HG02943 (cell line): ENCODE results near the gene PLXNA2.

Experiments used
- ATAC-seq: cut with Tn5 transposase; IDR thresholded peaks from one replicate; pipeline ENCODE4 v1.9.1; 2021; ENCODE audit warnings: mild to moderate bottlenecking, low read depth, moderate library complexity; ENCODE audit not compliant: unreplicated experiment

Gene PLXNA2

DNA sequence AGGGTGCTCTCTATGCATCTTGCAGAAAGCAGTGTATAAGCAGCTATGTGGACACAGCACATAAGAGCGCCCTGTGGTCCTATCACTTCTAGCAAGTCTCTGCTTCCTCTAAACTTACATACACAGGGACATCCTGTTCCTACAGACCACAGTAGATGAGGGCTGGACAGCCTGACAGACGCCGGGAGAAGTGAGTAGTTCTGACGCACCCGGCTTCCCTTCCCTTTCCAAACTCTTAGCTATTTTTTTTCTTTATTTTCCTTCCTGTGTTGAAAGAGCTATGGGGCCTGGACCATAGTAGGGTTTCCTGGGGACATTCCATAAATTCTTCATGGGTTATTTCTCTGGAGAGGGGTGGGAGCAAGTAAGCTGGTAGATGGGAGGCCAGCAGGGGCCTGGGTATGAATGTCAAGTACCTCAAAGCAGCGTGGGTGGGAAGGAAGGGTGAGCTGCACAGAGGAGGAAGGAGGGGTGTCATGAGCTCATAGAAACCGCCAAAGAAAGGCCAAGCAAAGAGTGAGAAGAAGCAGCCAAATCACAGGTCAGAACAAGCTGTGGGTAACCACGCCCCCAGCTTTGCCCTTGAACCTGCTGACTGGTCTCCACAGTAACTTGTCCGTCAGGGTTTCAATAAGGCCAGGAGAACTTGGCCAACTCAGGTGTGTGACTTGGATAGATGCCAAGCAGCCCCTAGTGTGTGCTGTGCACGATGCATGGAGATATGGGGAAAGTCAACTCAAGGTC is 36.6 kb downstream of the PLXNA2 start:
- no peak for ATAC-seq

GRCh38 chr1:208206092-208206698 is 38.0 kb downstream of the PLXNA2 start:
- ATAC-seq, result no peak

GRCh38 chr1:208205216-208206013 is 38.8 kb downstream of the PLXNA2 start:
- ATAC-seq, result no peak

GRCh38 chr1:208204779-208205178 is 39.4 kb downstream of the PLXNA2 start:
- no peak for ATAC-seq

DNA sequence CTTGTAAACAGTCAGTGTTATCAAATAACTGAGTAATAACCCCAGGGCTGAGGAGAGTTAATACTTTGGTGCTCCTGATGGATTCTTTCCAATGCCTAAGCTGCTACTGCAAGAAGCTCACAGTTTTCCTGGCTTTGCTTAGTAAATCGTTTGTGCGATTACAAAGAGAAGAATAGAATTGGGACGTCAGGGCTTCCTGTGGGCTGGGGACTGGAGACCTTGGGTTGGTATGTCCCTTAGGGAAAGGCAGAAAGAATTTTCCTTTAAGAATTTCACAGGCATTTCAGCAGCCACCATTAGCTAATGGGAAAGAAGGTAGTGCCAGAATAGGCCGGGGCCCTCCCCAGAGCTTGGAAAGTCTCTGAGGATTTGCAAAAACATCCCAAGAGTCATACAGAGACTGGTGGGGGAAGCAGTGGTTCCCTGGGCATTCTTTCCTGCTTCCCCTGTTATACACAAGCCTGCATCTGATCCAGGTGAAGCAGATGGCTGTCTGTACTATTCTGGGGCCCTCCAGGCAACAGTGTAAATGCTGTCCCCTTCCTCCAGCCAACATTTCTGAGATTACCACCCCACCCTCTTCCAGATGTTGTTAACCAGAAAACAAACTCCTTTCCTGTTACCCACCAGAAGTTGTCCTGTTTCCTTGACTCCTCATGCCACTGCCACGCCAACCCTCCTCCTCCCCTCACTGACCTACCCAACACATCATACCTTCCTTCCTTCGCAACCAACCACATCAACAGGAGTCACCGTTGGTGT is 40.2 kb downstream of the PLXNA2 start:
- ATAC-seq, result no peak

DNA sequence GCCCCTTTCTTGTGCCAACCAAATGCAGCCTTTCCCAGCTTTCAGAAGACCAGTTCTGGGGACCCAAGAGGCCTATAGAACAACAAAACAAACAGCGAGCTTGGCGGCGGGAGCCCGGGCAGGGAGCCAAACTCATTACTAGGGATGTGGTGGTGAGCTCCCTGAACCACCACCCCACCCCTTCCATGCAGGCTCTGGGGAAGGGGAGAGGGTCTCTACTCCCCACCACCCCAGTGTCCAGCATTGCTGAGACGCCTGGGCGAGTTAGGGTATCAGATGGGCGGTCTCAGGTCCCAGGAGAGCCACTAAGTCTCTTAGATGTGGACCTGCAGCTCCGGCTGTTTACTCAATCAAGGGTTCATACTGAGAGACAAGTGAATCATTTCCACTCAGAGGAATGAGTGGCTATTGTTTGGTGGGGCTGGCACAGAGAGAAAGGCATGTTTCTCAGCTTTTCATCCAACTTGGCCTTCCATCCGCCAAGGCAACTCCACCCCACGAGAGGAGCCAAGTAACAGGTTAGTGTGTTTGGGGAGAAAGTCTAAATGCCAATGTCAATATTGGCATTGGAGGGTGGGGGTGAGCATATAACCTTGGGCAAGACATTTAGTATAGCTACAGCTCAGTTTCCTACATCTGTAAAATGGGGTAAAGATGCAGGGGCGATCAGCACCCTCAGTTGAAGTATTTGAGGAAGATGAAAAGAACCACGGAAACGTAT is 40.9 kb downstream of the PLXNA2 start:
- no peak for ATAC-seq

DNA sequence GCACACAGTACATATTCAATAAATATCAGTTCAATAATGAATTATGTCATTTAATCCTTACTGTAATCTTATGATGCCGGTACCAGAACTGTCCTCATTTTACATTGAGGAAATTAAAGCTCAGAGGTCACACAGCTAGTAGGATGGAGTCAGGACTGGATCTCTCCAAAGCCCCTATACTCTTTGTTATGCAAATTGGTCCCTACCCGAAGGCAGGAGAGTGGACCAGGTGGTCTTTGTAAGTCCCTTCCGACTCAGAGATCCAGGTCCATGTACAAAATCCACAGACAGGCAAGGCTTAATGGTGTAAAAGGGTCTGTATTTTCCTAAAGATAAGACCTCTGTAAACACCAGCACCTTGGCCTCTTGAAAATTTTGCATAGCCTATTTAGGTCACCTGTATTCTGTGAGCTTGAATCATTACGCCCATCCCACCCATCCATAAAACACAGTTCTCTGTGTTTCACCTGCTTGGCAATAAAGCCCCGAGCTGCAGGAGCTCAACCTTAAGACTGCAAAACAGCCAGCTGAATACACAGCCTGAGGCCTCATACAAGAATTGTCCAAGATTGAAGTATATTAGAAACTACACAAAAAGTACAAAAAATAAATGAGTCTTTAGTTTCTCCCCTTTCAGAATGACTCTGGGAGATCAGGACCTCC is 41.7 kb downstream of the PLXNA2 start:
- no peak for ATAC-seq

- no peak for ATAC-seq
Observed at GRCh38 chr1:208201229-208201628, 43.0 kb downstream of the PLXNA2 start.

- no peak for ATAC-seq
Observed at GRCh38 chr1:208200116-208200515, 44.1 kb downstream of the PLXNA2 start.

- no peak for ATAC-seq
Observed at GRCh38 chr1:208198236-208198635, 45.9 kb downstream of the PLXNA2 start.

- ATAC-seq, result no peak
Observed at GRCh38 chr1:208194944-208195343, 49.2 kb downstream of the PLXNA2 start.

- no peak for ATAC-seq
Observed at GRCh38 chr1:208192995-208193394, 51.2 kb downstream of the PLXNA2 start.

DNA sequence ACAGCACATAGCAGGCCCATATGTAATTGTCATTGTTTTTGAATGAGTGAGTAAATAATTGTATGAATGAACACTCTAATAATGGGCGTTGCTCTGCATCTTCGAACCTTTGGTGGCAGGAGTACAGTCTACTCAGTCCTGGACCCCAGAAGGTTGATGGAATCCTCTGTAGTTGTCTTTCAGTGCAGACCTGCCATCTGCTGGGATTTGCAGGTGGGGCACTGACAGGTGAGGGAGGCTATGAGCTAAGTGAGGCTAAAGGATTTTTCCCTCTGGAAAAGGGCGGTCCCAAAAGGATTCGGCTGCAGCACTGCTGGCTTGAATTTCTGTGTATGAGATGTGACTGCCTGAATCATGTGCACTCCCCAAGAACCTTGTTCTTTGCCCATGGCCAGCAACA is 53.4 kb downstream of the PLXNA2 start:
- ATAC-seq, result no peak

- no peak for ATAC-seq
Observed at GRCh38 chr1:208189716-208190115, 54.5 kb downstream of the PLXNA2 start.

DNA sequence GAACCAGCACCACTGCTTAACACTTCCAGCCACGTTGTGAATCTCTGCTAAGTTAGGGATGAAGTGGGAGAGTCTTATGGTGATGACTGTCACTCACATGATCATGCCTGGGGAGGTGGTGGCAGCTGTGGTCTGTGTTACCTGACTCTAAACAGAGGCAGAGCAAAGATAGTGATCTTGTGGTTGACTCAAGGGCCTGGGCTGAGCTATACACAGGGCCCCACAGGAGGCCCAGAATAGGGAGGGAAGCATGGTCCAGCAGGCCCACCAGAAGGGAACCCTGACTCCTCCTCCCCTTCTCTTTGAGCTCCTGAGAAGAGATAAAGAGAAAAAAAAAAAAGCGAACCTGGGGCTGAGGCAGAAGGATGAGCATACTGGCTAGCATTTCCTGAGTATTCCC is 55.0 kb downstream of the PLXNA2 start:
- ATAC-seq, result no peak

GRCh38 chr1:208188607-208189006 is 55.6 kb downstream of the PLXNA2 start:
- ATAC-seq, result no peak

DNA sequence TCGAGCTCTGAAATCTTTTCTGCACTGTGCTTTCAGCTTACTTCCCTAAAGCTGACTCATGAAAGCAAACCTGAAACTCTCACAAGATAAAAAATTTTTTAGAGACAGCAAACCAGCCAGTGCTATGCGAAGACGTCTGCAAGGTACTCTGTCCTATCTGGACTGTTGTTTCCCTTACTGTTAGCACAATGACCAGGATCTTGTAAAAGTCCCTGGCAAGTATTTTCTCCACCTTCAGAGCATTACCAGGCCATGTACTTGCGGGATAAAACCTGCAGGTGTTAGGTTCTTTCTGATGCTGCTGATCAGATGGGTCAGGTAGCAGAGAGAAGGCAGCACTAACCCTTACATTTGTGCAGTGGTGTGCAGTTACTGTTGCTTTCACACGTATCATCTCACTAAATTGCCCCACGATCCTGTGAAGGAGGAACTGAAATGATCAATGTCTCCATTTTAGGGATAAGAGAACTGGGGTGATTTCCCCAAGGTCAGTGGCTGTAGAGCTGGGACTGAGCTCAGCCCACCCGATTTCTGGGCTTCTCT is 56.6 kb downstream of the PLXNA2 start:
- peak; percentile 63 for ATAC-seq

DNA sequence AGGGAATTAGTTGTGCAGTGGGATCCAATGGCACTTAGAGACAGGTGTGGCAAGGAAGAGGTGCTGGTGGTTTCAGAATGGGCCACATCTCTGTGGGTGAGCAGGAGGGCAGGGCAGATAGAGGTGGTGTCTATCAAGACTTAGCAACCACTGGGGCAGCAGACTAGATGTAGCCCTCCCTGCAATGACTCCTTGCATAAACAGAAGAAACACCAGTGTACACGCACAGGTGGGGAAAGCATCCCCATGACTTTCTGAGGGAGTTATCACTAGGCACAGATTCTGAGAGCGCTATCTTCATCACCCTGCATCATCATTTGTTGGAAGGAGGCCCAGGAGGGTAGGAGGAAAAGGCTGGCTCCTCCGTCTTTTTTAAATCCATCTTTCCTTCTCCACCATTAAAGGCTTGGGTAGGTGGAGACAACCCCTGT is 58.4 kb downstream of the PLXNA2 start:
- no peak for ATAC-seq

GRCh38 chr1:208184966-208185654 is 59.1 kb downstream of the PLXNA2 start:
- ATAC-seq, result no peak
